Umbilical cord (tissue), 2 donors: ENCODE results near the gene VWF. TPM values are rescaled to one million over a fixed set of nuclear protein-coding genes. Genes with fewer than 3 reads are reported as not detected.
A peak's percentile ranks its signal among the peaks of the same experiment; 100 is the strongest.

Experiments
- DNase-seq: peaks from one replicate; pipeline ENCODE4 v3.0.0-alpha.2; 2015; ENCODE audit warnings: low spot score
- total RNA-seq: library from RNA; depleted of rRNA; stranded (reverse); fragments of >200 nt; gene quantifications from one replicate; pipeline ENCODE4 v1.2.3, GENCODE V29; 2014; ENCODE audit warnings: low replicate concordance; ENCODE audit not compliant: insufficient read depth

VWF gene
- total RNA-seq, 1 donor from 2014 or later, result 99.9 TPM

DNA sequence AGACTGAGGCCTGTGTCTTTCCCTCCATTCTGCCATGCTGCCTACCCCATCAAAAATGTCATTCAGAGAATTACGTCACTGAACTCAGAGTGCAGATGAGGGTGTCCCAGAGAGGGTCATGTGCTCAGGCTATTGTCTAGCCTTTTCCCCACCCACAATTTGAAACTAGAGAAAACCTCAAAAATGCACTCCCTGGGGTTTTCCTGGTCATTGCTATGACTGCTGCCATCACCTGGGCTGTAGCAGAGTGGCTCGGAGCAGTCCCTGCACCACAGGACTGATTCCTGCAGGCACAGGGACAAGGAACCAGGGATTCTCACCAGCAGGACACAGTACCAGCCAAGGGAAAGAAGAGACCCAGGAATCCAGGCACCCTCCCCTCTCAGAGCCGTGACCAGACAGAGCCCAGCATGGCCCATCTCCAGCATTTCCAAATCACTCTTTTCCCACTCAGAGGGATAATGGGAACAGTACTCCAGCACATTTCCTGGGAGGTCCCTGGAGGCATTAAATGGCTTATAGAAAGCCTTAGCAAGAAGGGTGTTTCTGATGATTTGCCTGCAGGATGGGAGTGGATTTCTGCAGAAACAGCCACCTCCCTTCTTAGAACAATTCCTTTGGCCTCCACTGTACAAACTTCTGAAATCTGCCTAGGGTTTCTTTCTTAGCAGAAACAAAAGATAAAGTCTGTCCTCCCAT, 45.9 kb downstream of the VWF start:
- DNase-seq, result peak; percentile 60

DNA sequence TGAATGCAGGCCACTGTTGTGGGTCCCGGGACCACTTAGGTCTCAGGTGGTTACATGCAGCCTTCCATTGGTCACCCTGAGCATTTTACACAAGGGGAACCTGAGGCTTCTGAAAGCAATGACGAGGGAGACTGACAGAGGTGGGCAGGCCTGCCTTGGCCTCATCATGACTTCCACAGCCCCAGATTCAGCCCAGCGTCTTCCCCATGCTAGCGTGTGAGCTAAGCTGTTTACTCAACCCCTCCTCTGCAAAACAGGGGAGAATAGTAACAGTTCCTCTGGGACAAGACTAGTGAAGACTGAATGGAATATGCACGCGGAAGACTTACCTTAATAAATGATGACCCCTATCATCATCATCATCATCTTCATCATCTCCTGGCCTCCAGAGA, 46.8 kb downstream of the VWF start:
- DNase-seq, result no peak

DNA sequence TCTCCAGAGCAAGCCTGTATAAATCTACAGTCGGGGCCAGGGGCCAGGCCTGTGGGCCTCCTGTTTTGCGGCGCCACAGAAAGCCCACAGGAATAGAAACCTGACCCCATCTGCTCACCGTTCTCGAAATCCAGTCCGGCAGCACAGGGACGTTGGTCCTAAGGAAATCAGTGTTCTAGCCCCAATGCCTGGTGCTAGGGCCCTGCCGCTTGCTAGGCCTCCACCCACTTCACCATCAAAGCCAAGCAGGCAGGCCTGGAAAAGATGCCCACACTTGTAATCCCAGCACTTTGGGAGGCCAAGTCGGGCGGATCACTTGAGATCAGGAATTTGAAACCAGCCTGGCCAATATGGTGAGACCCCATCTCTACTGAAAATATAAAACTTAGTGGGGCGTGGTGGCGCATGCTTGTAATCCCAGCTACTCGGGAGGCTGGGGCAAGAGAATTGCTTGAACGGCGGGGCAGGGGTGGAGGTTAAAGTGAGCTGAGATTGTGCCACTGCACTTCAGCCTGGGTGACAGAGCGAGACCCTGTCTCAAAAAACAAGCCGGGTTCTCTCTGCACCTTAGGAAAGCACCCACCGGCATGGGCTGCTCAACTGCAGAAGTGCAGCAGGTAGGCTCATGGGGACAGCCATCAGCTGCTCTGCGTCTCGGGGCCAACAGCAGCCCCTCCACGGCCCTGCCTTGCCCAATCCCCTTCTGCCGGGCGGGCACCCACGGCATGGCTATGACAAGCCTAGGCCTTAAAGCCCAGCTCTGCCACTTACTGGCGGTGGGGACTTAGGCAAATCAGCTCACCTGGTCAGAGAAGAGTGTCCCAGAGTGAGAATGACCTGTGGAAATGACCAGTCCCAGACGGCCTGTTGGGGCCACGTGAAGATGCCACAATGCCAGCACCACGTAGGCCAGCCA, 47.4 kb downstream of the VWF start:
- DNase-seq, result no peak

DNA sequence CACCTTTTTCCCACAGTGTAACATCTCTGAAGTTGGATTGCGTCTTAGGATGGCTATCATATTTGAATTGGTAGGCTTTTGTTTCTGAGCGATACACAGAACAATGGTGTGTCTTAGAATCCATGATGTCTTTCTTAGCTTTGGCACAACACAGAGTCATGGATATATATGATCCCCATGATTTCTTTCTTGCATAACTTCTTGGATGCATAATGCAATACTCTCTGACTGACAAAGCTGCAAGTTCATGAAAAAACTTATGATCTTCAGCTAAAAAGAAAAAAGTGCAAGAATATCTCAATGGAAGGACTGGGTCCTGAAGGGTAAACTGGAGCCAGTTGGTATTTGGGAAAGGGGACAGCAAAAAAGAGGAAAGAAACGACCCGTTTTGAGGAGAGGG, 48.1 kb downstream of the VWF start:
- no peak for DNase-seq

DNA sequence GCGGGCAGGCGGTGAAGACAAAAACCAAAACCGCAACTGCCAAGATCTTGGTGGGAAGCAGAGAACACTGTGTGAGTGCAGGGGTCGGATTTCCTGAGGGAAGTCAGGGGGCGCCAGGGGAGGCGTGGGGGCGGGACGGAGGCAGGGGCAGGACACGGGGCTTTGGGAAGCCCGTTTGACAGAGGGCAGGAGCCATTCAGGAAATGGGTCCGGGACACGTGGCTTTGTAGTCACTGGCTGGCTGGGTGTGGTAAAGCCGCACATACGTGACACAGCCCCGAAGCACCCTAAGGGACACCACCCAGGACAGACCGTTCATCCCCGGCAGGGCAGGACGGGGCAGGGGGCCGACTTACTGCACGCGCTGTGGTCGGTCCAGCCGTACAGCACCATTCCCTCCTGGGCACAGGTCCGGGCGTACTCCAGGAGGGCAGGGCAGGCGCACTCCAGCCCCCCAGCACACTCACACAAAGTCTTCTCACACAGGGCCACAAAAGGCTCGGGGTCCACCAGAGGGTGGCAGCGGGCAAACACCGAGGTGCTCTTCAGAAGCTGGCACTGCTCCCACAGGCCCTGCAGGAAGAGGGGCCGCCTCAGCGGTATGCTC, 49.4 kb downstream of the VWF start:
- no peak for DNase-seq

DNA sequence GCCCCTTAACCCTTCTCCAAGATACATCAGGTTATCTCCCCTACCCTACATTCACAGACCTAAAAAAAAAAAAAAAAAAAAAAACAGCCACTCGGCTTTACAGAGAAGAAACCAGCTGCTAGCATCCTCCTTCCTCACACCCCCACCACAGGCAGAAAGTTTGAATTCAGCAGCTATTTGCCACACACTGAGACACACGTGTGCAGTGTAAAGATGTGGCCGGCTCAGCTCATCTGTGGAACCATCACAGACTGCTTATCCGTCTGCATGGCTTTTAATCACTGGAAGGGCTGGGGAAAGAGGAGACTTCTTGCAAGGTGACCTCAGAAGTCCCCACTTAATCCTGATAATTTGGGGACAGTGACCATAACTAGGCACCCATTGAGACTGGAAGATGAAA, 50.0 kb downstream of the VWF start:
- no peak for DNase-seq

DNA sequence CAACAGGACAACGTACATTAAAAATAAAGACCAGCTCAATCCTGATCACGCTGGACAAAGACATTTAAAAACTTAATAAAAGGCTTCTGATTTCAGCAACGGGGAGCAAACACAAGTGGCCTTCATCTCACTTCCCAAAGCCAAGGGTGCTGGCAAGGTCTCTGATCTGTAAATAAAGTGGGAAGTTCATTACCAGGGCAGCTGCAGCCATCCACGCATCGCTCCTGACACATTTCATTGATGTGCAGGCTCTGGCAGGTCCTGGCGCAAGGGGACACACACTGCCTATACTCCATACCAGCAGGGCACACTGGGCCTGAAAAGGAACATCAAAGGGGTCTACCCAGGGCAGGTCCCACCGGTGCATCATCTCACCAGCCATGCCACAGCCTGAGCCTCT, 51.0 kb downstream of the VWF start:
- no peak for DNase-seq

DNA sequence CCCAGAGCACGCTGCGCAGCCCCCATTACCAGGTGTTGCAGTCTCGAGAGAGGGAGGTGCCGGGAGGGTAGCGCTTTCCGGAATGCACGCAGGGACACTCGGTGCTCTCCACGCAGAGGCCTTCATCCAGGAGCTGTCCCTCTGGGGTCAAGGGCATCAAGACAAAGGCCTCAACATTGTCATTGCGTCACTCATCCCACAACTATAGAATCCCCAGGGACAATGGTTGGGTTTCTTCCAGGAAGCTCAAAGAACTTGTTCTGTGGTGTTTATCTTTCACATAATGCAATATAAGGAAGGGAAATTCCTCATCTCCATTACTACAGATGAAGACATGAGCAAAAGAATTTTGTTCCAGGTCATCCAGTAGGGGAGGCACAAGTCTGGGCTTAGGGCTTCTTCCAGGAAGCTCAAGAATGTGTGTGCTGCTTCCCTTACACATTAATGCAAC, 52.1 kb downstream of the VWF start:
- DNase-seq, result no peak

DNA sequence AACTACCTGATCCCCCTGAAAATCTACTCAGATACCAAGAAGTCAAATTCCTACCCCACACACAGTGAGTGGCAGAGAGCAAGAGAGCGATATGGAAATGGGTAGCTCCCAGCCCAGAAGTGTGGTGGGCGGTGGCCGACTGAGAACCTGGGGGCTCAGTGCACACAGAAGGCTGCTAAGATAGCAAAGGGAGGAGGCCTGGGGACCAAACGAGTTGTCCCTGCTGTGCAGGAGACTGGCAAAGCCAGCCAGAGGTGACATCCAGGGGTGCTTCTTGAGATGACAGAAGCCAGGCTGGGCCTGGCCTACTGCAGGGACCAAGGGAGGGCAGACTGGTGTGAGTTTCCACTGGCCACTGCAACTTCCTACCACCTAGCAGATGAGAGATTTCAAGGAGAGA, 52.9 kb downstream of the VWF start:
- no peak for DNase-seq

DNA sequence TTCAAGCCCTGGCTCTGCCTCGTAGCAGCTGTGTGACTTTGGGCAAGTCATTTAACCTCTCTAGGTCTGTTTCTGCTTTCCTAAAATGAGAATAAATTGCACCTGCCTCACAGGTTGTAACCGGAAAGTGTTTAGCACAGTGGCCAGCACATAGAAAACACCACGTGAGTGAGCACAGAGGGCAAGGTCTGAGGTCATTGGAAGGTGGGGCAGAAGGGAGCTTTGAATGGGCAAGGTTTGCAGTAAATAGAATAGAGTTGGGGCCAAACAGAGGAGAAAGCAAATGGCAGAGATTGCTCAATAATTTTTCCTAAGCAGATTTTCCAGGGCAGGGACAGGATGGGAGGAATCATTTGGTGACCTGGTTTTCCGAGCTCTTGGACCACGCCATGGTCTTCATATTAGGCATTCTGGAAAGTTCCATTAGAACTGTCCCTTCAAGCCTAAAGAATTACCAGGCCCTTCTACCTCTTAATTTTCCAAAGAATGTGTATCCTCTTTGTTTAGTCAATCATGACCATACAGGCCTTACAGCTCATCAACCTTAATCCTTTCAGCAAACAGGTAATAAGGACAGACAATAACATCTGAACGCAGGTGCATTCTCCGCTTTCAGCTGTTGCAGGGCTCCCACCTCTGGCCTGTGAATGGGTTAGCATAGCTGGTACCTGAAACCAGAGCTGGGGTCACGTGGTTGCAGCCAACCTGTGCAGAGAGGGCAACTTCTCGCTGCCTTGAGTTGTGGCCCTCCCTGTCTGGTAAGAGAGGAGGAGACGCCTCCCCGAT, 53.8 kb downstream of the VWF start:
- no peak for DNase-seq

DNA sequence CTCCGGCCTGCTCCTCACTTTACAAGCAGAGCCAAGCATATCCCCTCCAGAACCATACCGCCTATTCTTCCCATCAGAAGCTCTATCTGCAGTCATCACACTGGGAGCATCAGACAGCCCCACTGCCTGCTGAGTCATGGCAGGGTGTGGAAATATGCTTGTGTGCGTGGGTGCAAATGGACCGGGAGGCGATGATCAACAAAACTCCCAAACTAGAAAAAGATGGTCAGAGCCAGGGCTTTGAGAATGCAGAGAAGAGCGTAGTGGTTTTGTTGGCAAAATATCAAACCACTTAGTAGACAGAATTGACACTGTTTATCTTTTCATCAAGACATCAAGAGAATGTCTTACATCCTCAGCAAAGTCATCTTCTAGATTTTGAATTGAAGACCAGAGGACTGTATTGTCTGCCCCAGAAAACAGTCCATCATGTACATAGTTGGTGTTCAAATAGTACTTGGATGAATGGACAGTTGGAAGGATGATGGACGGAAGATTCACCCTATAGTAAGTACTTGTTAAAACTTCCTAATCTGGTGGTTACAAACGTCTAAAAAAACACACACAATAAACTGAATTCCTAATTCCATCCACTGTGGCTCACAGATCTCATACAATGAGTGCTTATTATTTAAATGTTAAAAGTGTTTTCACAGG, 54.9 kb downstream of the VWF start:
- DNase-seq, result no peak

DNA sequence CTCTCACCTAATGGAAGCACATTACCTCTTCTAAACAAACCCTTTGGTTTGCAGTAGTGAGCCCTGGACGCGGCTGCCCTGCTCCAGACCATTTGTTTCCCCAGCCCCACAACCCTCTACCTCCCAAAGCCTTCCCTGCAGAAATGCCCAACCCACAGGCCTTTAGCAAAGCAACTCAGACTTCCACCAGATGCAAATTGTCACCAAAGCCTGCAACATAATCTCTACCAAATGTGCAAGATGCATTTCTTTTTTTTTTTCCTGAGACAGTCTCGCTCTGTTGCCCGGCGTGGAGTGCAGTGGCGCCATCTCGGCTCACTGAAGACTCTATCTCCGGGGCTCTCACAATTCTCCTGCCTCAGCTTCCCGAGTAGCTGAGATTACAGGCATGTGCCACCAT, 56.2 kb downstream of the VWF start:
- no peak for DNase-seq

DNA sequence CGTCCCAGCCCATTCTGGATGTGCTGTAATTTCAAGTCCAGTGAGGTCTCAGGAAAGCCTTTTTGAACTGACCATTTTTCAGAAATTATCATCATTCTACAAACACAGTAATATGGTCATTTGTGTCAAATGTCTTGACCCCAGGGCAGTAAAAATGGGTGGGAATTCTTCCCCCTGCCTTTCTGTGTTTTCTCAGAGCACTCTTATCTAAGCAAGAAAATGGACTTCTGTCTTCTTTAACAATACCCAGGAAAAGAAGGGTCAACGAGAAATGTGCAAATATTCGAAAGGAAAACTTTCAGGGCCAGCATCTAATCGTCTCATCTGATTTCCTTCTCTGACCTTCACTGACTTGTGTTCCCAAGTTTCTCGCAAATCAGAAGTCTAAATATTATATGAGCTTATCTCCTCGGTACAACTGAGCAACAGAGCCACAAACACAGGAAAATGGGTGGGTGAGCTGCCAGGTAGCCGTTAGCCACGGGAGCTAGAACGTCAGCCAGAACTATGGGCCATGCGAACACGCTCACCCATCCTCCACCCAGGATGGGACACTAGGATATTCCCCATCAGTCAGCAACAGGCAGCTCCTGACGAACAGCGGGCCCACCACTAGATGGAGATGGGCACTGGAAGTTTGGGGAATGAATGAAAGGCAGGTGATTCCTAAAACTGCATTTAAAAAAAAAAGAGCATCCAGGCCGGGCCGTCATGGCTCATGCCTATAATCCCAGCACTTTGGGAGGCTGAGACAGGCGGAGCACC, 57.1 kb downstream of the VWF start:
- DNase-seq, result no peak

DNA sequence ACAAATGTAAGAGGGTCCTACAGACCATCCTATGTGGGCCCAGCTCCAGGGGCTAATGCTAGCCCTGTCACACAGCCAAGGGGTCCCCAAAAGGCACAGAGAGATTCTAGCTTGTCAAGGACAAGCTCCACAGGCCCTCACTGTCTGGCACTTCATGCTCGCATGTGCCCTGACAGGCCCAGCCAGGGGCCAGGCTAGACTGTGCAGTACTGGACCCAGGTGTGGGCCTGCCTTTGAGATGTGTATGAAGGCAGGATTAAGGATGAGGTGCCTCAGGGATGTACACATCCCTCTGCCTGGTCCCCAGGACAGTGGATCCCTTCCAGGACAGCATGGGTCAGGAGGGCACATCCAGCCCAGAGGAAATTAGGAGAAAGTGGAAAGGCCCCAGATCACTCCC, 57.8 kb downstream of the VWF start:
- no peak for DNase-seq

DNA sequence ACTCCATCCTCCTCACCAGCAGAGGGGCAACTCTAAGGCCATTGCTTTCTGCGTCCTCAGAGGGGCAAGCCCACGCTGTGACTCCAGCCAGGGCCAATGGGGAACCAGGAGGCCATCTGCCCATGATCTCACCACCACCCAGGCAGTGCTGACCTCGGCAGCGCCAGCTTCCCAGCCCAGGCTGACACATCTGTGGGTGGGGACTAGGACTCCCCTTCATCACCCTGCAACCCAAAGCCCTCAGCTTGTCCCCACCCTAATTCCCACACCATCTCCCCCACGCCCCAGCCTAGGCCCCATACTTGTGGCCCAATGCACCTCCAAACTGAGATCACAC, 58.6 kb downstream of the VWF start:
- no peak for DNase-seq

DNA sequence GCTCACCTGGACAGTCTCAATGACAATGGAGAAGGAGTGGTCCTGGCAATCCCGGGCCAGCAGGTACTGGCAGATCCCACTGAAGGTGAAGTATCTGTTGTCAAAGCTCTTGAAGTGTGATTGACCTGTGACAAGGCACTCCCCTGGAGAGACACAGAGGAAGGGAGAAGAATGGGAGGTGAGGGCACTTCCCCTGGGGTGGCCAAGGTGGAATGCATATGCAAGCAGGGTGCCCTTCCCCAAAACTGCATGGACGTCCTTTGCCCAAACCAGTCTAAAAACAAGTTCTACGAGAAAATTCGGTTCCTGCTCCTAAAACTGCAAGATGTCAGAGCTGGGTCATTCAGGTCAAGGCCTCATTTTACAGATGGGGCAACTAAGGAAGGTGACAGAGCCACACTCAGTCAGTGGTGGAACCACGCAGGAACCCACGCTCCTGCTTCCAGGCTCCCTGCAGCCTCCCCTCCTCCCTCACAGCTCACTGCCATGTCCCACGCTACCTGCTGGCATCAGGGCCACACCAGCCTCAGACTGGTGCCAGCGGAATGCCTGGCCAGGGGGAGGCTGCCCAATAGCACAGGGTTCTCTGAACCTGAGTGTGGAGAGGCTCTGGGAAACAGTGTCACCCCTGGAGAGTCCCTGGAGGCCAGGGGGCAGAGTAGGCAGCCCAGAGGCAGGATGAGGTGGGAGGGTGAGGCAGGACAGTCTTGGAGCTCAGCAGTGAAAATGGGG, 59.2 kb downstream of the VWF start:
- no peak for DNase-seq

DNA sequence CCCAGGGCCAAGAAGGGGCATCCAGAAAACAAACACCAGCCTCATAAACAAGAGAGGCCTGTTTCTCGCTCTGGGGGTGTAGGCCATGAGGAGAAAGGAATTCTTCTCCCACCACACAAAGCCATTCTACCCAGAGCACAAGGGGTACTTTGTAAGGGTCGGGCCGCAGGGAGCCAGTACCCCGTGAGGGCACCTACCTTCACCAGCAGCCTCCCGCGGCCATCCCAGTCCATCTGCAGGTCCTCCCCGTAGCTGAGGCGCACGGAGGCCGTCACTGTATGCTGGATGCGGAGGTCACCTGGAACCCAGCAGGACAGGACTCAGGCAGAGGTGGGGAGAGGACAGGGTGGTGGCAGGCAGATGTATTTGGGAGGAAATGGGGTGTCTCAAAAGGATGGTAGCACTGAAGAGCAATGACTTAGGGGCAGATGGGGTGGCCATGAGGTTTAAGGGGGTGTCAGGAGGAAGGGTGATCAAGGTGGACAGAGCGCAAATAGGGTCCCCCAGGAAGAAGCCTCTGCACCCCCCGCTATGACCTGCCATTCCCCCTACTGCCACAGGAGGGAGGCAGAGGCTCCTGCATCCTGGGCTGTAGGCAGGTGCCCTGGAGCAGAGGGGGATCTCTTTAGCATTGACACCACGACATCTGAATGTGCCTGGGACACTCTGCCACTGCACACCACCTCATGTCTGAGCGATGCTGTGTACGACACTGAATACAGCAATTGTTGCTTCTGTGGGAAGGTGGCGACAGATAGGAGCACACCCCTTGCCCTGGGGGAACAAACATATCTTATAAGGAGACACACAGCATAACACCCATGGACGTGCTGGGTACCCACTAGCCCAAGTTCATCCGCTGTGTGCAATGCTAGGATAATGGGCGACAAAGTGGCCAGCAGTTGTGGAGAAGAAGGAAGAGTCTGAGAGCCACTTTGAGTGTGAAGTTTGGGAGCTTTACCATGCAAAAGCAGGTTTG, 61.4 kb downstream of the VWF start:
- DNase-seq, result no peak

DNA sequence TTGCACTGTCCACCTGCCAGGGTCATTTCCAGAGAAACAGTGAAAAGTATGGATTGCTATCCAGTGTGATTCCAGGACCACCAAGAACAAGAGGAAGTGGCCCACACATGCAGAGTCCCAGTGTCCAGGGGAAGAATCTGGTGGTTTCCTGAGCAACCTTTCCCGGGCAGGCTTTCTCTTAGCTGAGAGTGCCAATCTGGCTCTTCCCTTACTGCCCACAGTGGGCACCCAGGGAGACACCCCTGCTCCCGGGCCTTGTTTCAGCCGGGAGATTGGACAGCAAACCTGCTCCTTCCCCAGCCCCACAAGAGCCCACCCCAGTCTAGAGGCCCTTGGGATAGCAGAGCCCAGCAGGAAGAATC, 62.1 kb downstream of the VWF start:
- no peak for DNase-seq

DNA sequence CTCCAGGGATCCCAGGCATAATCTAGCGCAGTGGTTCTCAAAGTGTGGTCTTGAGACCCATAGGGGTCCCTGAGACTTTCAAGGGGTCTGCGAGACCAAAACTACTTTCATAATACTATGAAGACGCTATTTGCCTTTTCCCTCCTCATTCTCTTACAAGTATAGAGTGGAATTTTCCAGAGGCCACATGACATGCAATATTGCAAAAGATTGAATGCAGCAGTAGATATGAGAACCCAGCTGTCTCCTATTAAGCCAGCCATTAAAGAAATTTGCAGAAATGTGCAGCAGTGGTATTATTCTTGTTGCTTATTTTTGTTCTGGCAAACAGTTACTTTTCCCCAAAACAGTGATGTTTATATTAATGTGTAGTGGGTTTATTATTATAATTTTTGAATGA, 62.8 kb downstream of the VWF start:
- DNase-seq, result peak; percentile 87
